HG03460 (cell line): Measurements from ENCODE around the gene APOL1.
"Not testable (repeated sequence)": the region's sequence is repeated elsewhere in the genome, so short reads cannot be mapped to it uniquely, and the experiment has no call there.

Experiments
- ATAC-seq: cut with Tn5 transposase; IDR thresholded peaks from one replicate; pipeline ENCODE4 v1.9.1; 2021; ENCODE audit not compliant: unreplicated experiment

Gene APOL1, protein sequence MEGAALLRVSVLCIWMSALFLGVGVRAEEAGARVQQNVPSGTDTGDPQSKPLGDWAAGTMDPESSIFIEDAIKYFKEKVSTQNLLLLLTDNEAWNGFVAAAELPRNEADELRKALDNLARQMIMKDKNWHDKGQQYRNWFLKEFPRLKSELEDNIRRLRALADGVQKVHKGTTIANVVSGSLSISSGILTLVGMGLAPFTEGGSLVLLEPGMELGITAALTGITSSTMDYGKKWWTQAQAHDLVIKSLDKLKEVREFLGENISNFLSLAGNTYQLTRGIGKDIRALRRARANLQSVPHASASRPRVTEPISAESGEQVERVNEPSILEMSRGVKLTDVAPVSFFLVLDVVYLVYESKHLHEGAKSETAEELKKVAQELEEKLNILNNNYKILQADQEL

DNA sequence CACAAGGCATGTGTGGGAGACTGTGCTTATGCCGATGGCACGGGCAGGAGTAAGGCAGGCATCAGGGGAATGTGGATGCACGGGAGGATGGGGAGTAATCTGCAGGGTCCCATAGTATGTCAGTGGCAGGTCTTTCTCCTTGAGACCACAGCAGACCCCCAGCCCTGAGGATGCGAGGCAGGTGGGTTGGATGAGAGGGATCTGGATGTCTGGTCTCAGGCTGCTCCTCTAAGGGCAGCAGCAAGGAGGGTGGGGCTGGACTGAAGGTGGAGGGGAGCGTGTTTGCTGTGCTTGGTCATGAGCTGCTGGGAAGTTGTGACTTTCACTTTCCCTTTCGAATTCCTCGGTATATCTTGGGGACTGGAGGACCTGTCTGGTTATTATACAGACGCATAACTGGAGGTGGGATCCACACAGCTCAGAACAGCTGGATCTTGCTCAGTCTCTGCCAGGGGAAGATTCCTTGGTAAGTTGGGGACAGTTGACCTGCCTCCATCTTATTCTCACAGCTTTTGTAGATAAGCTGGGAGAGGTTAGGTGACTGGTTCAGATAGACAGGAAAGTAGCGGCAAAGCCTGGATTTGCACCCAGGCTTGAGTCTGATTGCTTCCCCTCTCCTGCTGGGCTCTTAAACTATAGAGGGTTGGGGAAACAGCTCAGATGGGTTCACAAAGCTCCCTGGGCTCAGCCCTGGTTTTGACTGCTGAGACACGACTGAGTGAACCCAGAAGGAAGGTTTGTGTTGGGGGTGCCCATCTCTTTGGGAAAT is at the start of gene APOL1:
APOL1 (plus strand) TSS at position 380 of the 769 bp plus-strand sequence. CDS start 1,823 bp downstream, outside the sequence.
- no peak for ATAC-seq

DNA sequence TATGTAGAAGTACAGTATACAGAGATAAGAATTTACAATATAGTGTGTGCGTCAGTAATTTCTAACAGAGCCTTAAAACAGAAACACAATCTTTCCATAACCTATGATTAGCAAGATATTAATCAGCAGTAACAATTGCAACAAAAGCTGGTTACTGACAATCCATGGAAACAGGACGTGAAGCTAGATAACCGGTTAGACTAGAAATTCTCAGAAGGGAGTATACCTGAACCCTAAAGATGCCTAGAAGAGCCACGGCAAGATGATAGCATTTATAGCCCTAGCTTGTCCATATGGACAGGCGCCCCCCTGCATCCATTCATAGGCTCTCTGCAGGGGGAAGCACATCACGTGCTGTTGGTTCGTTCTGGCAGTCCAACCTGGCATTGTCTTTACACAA is 49.5 kb upstream of the APOL1 start:
- ATAC-seq: not testable (repeated sequence)

- ATAC-seq: no peak
Observed at GRCh38 chr22:36204001-36204631, 48.8 kb upstream of the APOL1 start.

DNA sequence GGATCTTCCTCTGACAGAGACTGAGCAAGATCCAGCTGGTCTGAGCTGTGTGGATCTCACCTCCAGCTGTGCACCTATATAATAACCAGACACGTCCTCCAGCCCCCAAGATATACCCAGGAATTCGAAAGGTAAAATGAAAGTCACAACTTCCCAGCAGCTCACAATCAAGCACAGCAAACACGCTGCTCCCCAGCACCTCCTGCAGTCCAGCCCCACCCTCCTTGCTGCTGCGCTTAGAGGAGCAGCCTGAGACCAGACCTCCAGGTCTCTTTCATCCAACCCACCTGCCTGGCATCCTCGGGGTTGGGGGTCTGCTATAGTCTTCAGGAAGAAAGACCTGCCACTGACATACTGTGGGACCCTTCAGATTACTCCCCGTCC is 48.3 kb upstream of the APOL1 start:
- ATAC-seq: no peak

DNA sequence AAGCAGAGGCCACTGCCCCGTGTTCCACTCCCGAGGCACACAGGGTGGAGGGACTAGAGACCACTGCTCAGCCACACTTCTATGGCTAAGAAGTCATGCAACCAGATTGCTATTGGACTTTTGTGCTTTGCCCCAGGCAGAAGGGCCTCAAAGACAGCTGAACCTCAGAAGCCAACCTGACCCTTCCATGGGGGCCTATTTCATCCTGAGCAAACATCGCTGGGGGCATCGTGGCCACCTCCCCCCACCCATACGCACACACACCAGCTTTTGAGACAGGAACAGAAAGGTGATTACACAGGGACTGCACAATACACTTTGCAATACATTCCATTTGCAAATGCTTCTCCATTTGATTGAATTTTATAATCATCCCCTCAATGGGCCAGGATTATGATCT is 47.4 kb upstream of the APOL1 start:
- not testable (repeated sequence) for ATAC-seq

DNA sequence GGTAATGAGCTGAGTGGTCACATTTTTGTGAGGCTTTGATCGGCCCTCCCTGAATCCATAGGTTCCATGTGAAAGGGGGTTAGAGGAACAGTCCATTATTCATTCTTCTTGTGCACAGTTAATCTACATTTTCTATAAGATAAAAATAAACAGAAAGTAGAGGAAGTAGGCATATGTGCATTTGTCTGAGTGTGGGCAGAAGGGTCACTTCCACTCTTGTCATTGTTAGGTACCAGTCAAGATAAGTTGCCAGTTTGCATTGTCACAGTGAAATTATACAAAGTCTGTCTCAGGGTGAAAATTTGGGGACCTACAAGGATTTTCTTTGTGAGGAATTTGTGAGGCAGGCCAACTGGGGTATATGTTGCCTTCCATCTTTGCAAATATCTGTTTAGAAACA is 46.7 kb upstream of the APOL1 start:
- no peak for ATAC-seq

DNA sequence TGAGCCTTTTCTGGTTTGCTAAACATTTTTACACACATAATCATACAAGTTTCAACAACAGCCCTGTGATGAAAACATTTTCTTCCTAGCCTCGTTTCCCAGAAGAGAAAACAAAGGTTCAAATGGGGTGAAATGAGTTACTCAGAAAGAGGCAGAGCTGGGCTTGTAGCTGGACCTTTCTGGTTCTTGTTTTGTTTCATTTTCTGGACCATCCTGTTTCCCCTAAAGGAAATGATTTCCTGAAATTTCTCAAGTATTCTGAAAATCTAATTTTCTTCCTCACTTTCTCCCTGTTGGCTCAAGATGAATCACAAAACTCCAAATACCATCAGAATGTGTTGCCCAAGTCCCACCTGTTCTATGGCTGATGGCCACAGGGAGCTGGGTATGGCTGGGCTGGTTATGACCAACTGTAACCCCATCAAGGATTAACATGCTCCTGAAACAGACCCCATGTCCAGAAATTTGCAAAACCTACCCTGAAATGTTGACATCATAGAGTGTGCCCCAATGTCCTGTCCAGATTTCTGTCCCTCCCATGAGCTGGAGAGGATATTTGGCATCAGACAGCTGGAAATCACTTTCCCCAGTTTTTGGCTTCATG is 44.7 kb upstream of the APOL1 start:
- ATAC-seq: no peak

DNA sequence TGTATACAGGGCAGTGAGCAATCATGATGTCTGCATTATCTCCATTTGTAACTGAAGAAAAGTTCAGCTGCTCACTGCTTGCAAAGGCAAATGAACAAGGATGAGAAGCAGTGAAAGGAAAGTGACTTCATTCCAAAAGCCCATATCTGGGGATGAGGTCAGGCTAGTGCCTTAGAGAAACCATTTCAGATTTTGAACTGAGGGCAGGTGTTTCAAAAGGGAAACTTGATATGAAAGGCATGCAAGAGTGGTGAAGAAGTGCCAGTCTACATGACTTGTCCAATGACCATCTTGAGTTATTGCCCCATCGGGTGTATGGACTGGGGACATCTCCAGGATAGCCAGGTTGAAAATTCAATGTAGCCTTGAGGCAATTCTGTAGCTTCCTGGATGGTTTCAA is 44.0 kb upstream of the APOL1 start:
- ATAC-seq: no peak

DNA sequence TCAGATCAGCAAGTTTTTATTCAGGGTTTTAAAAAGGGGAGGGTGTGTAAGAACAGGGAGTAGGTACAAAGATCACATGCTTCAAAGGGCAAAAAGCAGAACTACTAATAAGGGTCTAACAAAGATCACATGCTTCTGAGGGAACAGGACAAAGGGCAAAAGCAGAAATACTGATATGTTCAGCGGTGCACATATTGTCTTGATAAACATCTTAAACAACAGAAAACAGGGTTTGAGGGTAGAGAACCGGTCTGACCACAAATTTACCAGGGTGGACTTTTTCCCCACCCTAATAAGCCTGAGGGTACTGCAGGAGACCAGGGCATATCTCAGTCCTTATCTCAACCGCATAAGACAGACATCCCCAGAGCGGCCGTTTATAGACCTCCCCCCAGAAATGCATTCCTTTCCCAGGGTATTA is 43.4 kb upstream of the APOL1 start:
- ATAC-seq: not testable (repeated sequence)

DNA sequence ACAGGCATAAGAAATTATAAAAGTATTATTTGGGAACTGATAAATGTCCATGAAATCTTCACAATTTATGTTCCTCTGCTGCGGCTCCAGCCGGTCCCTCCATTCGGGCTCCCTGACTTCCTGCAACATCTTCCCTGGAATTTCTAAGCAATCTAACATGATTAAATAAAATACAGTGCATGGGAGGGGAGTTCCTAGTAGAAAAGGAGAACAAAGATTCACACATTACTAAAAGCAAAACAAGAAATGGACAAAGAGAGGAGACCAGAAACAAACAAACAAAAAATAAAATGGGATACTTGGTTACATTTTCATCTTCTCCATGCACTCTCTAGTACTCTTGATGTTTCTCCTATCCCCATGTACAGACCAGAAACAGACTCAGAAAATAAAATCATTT is 42.7 kb upstream of the APOL1 start:
- no peak for ATAC-seq

DNA sequence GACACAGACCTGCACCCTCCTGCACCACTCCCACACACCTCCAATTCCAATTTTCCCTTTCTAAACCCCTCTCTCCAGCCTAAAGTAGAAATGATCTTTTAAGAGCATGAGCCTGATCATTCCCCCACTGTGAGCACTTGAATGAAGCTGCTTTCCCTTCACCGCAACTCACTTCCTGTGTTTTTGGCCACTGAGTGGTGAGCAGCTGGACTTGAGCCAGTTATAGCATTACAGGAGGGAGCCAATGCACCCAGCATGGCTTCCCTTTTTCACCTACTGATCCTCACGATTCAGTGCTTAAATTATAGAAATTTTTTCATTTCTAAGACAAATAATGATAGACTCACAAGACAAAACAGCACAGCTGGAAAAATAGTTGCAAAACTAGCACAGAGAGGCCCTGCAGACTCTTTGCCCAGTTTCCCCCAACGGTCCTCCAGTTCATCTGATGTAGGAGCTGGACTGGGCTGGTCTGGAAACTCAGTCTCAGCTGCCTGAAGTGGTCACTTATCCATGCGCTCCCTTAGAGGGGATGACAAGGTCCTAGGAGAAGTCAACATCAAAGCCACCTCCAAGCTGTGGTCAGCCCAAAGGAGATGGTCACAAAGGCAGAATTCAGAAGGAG is 41.6 kb upstream of the APOL1 start:
- ATAC-seq: no peak

DNA sequence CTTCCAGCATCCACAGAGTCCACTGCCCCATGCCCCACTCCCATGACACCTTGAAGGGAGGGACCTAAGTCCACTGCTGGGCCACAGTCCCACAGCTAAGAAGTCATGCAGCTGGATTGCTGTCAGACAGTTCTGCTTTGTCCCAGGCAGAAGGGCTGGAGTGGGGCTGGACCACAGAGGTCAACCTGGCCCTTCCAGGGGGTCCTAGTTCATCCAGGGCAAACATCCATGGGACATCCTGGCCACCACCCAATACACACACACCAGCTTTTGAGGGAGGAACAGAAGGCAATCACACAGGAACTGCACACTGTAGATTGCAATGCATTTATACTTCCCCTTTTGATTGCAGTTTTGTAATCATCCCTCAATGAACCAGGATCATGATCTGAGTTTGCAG is 40.0 kb upstream of the APOL1 start:
- no peak for ATAC-seq

GRCh38 chr22:36213586-36213985 is 39.3 kb upstream of the APOL1 start:
- ATAC-seq: no peak

- ATAC-seq: no peak
Observed at GRCh38 chr22:36215981-36216380, 37.0 kb upstream of the APOL1 start.

DNA sequence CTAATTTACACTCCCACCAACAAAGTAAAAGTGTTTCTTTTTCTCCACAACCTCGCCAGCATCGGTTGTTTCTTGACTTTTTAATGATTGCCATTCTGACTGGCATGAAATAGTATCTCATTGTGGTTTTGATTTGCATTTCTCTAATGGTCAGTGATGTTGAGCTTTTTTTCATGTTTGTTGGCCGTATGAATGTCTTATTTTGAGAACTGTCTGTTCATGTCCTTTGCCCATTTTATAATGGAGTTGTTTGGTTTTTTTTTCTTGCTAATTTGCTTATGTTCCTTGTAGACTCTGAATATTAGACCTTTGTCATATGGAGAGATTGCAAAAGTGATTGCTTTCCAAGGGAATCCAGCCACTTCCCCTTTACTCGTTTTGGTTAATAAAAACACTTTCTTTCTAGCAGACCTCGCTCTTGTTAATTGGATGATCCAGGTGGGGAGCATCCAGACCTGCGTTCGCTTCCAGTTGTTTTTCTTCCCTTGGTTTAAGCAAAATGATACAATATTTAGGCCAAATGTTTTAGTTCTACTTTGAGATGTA is 34.2 kb upstream of the APOL1 start:
- ATAC-seq: no peak

- ATAC-seq: no peak
Observed at GRCh38 chr22:36220451-36220921, 32.4 kb upstream of the APOL1 start.

DNA sequence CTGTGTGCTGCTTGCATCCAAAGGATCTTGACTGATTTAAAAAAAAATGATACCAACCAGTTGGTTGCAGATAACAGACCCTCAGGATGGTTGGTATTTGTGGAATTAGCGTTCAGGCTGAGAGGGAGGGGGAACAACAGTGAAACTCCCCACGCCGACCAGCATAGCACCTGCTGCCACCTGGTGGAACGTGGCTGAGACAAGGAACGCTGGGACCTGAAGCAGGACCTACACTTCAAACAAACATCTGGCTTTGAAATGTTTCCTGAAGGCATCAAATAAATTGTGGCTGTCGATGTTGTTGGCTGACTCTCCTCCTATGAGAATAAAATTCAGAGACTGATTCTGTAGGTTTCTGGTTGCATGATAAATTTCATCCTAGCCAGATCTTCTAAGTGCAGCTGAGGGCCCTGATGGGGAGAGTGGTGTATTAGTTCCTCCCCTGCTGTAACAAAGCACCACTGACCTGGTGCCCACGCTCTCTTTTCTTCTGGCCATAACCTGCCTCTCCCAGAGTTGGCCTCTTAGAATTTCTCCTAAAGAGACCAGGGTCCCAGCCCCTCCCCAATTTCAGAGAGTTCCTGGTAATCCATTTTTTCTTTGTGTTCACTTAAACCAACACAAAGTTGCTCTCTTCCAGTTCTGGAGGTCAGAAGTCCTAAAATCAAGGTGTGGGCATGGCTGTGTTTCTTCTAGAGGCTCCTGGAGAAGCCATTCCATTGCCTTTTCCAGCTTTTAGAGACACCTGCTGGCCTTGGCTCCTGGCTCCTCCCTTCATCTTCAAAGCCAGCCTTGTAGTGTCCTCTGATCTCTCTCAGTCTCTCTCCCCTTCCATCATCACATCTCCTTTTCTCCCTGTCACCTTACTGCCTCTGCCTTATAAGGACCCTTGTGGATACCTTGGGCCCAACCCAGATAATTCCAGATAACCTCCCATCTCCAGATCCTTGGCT is 30.9 kb upstream of the APOL1 start:
- no peak for ATAC-seq

DNA sequence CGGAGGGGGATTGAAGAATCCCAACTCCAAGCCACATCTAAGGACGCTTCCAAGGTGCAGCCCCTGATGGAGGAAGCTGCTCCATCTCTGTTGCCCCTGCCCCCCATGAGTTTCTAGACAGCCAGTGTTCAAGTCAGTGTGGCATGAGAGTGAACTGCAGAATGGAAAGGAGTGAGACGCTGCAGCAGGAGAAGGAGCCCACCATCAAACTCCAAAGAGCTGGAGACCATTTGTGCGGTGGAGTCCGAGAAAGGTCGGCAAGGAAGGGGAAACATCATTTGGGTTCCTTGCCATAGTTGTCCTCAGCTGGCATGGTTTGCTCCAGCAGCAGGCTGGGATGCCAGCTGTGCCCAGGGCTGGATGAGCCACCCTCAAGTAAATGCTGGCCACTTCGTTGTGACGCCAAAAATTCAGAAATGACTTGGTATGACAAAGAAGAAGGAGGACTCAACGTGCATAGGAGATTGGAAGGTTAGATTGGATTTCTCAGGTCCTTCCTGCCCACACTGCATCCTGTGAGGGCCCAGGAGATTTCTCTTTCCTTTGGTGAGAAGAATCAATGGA is 30.0 kb upstream of the APOL1 start:
- no peak for ATAC-seq

GRCh38 chr22:36223504-36223903 is 29.4 kb upstream of the APOL1 start:
- ATAC-seq: no peak
